OCI-LY3 (cell line): ENCODE results near the gene MAGI2.

ENCODE experiments used
- H2AFZ ChIP-seq: fragments of 200-600, 300-600 bp; shearing (Covaris generic); 2 replicates; pipeline ENCODE4 v1.6.0; 2014; ENCODE audit warnings: antibody characterized with exemption, low read depth, low read length
- H3K27ac ChIP-seq: fragments of 200-600, 300-600 bp; sonication (generic); 2 replicates; pipeline ENCODE4 v1.5.1; 2014; ENCODE audit warnings: mild to moderate bottlenecking, low read length, moderate library complexity, mixed read lengths
- H3K27me3 ChIP-seq: fragments of 200-600, 300-600 bp; sonication (generic); 2 replicates; pipeline ENCODE4 v1.6.1; 2014; ENCODE audit warnings: low read depth, low read length, mixed read lengths
- H3K36me3 ChIP-seq: fragments of 200-600, 300-600 bp; sonication (generic); replicated peaks from 2 replicates; pipeline ENCODE3; 2014; ENCODE audit warnings: low read depth, low read length, mixed read lengths
- H3K4me1 ChIP-seq: fragments of 300-600, 200-600 bp; sonication (generic); 2 replicates; pipeline ENCODE4 v1.6.1; 2014; ENCODE audit warnings: low read length, mixed read lengths
- H3K4me2 ChIP-seq: fragments of 200-600, 300-600 bp; sonication (generic); 2 replicates; pipeline ENCODE4 v1.6.1; 2014; ENCODE audit warnings: low read length, mixed read lengths
- H3K4me3 ChIP-seq: fragments of 300-600, 200-600 bp; sonication (generic); 2 replicates; pipeline ENCODE4 v1.5.1; 2014; ENCODE audit warnings: antibody characterized with exemption, mild to moderate bottlenecking, low read length, moderate library complexity
- H3K79me2 ChIP-seq: fragments of 300-600, 200-600 bp; shearing (Covaris generic); 2 replicates; pipeline ENCODE4 v1.6.1; 2014; ENCODE audit warnings: mild to moderate bottlenecking, low read length, mixed read lengths
- H3K9ac ChIP-seq: fragments of 300-600, 200-600 bp; shearing (Covaris generic); 2 replicates; pipeline ENCODE4 v1.6.0; 2014; ENCODE audit warnings: mild to moderate bottlenecking, low read length, moderate library complexity
- H3K9me3 ChIP-seq: fragments of 200-600, 300-600 bp; shearing (Covaris generic); 2 replicates; pipeline ENCODE4 v1.6.1; 2014; ENCODE audit warnings: low read length, mixed read lengths; ENCODE audit not compliant: insufficient read depth
- H4K20me1 ChIP-seq: fragments of 200-600, 300-600 bp; sonication (generic); 2 replicates; pipeline ENCODE4 v1.6.1; 2016; ENCODE audit warnings: low read length, mixed read lengths; ENCODE audit not compliant: insufficient read depth
- EZH2phosphoT487 ChIP-seq: fragments of 200-600 bp; shearing (Covaris generic); IDR thresholded peaks from 2 replicates; pipeline ENCODE4 v1.6.1; 2018; ENCODE audit warnings: antibody characterized with exemption, mixed run types, low read depth
- TF ChIP-seq, protein P1 (sequence below): fragments of 200-600, 300-600 bp; sonication (generic); IDR thresholded peaks from 2 replicates; pipeline ENCODE4 v1.5.1; 2014; ENCODE audit warnings: antibody characterized with exemption, low read length, low read depth

MAGI2 gene

DNA sequence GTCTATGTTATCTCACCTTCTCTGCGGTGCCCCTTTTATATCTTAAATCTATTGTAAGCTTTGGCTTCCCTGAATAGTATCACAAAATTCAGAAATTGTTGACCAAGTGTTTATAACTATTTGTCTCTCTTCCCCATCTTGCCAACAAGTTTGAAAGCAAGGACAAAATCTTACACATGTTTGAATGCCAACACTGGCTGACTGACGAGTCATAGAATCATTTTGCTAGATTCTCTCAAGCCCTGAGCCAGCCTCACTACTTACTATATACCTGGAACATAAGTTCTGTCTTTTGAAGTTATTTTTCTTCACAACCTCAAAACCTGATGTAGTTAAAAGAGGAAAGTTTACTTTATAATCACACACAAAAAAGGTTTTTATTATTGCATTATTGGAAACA, 954.2 kb downstream of the MAGI2 start:
- Histone ChIP-seq H3K9ac (no peak overlapping the region), H3K4me3 (no peak overlapping the region), H3K4me1 (no peaks in the 10 kb centered on the region), H4K20me1 (no peaks in the 10 kb centered on the region), H3K27me3 (no peaks in the 10 kb centered on the region), H3K9me3 (no peaks in the 10 kb centered on the region), H3K4me2 (no peak overlapping the region), H2AFZ (no peak overlapping the region), H3K36me3 (no peaks in the 10 kb centered on the region), H3K27ac (no peak overlapping the region), H3K79me2 (no peaks in the 10 kb centered on the region)
- TF ChIP-seq, protein P1, sequence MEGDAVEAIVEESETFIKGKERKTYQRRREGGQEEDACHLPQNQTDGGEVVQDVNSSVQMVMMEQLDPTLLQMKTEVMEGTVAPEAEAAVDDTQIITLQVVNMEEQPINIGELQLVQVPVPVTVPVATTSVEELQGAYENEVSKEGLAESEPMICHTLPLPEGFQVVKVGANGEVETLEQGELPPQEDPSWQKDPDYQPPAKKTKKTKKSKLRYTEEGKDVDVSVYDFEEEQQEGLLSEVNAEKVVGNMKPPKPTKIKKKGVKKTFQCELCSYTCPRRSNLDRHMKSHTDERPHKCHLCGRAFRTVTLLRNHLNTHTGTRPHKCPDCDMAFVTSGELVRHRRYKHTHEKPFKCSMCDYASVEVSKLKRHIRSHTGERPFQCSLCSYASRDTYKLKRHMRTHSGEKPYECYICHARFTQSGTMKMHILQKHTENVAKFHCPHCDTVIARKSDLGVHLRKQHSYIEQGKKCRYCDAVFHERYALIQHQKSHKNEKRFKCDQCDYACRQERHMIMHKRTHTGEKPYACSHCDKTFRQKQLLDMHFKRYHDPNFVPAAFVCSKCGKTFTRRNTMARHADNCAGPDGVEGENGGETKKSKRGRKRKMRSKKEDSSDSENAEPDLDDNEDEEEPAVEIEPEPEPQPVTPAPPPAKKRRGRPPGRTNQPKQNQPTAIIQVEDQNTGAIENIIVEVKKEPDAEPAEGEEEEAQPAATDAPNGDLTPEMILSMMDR: no peak

DNA sequence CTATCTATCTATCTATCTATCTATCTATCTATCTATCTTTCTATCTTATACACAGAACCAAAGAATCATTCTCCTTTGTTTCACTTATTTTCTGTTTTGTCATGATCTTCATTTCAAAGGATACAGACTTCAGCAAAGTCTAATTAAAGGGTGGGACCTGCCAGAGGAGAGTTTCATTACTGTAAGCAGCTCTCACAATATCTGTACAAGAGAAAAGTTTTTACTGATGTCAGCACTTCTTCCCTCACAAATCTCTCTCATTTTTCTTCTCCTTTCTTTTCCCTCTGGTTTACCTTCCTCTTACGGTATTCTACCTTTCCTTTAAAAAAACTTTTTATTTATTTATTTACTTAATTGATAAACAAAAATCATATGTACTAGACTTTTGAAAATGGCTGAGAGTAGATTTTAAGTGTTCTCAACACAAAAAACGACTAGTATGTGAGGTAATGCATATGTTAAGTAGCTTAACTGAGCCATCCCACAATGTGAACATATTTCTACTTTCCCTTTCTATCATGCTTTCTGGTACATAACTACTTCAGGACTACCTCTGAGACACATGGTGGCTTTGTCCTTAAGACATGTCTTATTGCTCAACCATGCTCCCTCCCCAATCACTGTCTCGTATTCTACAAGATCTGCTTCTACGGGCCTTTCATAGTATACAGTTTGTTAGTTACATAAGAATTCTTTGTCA, 955.6 kb downstream of the MAGI2 start:
- no peak overlapping the region for H3K4me2 ChIP-seq
- no peak overlapping the region for H3K9ac ChIP-seq
- H4K20me1 ChIP-seq: no peaks in the 10 kb centered on the region

GRCh38 chr7:78496096-78496630, 957.3 kb downstream of the MAGI2 start:
- TF ChIP-seq EZH2phosphoT487: no peak
- TF ChIP-seq, protein P1: no peak
- Histone ChIP-seq H3K4me1 (no peaks in the 10 kb centered on the region), H3K4me2 (no peak overlapping the region), H3K4me3 (no peak overlapping the region), H3K27ac (no peak overlapping the region), H3K79me2 (no peaks in the 10 kb centered on the region), H2AFZ (no peak overlapping the region), H3K9ac (no peak overlapping the region), H3K9me3 (no peaks in the 10 kb centered on the region), H3K27me3 (no peaks in the 10 kb centered on the region), H3K36me3 (no peaks in the 10 kb centered on the region), H4K20me1 (no peaks in the 10 kb centered on the region)

More for the DNA sequence above, 955.6 kb downstream of the MAGI2 start:
- no peak overlapping the region for H2AFZ ChIP-seq
- H3K36me3 ChIP-seq: no peaks in the 10 kb centered on the region
- no peak overlapping the region for H3K4me3 ChIP-seq
- H3K4me1 ChIP-seq: no peaks in the 10 kb centered on the region
- TF ChIP-seq EZH2phosphoT487: no peak
- TF ChIP-seq, protein P1: no peak
- no peaks in the 10 kb centered on the region for H3K9me3 ChIP-seq
- no peak overlapping the region for H3K27ac ChIP-seq
- H3K27me3 ChIP-seq: no peaks in the 10 kb centered on the region
- no peaks in the 10 kb centered on the region for H3K79me2 ChIP-seq

DNA sequence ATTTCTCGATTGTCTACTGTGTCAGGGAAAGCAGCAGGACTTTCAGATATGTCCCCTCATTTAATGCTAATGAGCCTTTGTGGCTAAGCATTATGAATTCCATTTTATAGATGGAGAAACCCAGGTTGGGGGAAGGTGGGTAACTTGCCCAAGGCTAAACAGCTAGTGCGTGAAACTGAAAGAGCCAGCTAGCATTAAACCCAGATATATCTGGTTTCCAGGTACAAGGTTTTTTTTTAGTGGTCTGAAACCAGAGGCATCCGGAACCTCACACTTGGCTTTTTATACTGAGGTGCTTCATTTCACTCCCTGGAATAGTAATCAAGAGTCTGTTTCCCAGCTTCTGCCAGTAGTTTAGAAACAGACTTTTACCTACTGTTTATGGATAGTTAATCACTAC, 960.1 kb downstream of the MAGI2 start:
- Histone ChIP-seq H3K36me3 (no peaks in the 10 kb centered on the region), H2AFZ (no peak overlapping the region), H3K27ac (no peak overlapping the region), H3K9me3 (no peaks in the 10 kb centered on the region), H3K79me2 (no peaks in the 10 kb centered on the region), H3K4me2 (no peak overlapping the region), H3K4me3 (no peak overlapping the region), H3K9ac (no peak overlapping the region), H3K4me1 (no peaks in the 10 kb centered on the region), H4K20me1 (no peaks in the 10 kb centered on the region), H3K27me3 (no peaks in the 10 kb centered on the region)
- TF ChIP-seq, protein P1: no peak
- no peak for TF ChIP-seq EZH2phosphoT487
